ENCODE results near the gene TMEM258. TPM values are rescaled to one million over a fixed set of nuclear protein-coding genes. Genes with fewer than 3 reads are reported as not detected.

TMEM258 gene
- total RNA-seq, 1 donor from 2014 or later = 71.4 TPM

DNA sequence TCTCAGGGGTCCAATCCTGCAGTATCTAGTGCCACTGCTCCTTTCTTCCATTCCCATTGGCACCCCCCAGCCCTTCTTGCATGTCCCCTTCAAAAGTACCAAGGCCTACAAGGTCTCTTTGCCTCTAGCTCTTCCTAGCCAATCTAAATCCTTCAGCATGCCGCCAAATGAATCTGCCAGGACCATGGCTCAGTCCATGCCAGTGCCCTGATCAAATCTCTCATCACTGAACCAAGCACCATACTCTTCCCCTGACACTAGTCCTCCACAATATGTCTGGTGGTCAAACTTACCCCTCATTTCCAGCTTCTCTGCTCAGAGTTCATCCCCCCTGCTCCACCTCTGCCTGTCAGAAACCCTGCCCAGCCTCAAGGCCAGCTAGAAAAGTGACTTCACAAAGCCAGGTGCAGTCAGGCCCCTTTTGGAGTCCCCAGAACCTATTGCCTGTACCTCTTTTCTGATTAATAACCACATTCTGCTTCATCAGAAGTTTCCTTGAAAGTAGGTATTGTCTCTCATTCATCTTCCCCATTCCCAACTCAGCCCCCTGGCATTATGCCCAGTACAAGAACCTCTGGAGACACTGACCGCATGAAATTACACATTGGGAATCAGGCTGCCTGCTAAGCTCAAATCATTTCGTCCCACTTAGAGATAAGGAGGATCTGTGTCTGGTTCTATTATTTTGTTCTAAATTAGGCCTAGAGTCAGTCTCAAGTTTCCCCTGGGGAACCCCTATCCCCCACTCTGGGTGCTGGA lies 11.7 kb upstream of the TMEM258 start:
- H3K27me3 Mint-ChIP-seq (ENCODE audit: insufficient read depth, low read depth) = peaks cover 6% of the 10 kb centered on the region
- Histone ChIP-seq H3K4me2 (no peak overlapping the region), H2AFZ (replicated peaks) (no peak overlapping the region), H3K9me3 (ENCODE audit: low read depth) (no peaks in the 10 kb centered on the region), H3K79me2 (ENCODE audit: low read depth) (peaks cover 13% of the 10 kb centered on the region), H3K36me3 (peaks cover 4% of the 10 kb centered on the region), H3K9ac (no peak overlapping the region), H3K27ac (no peak overlapping the region), H3F3A (ENCODE audit: low read depth) (peaks cover 40% of the 10 kb centered on the region), H3K4me3 (no peak overlapping the region), H3K27me3 (no peaks in the 10 kb centered on the region), H4K20me1 (ENCODE audit: low read depth) (peaks cover 11% of the 10 kb centered on the region), H3K4me1 (no peaks in the 10 kb centered on the region)
- H3K9me3 Mint-ChIP-seq = no peaks in the 10 kb centered on the region
- H3K36me3 Mint-ChIP-seq = peaks cover 64% of the 10 kb centered on the region
- DNase-seq (ENCODE audit: low spot score) = no peak
- H3K4me1 Mint-ChIP-seq = no peaks in the 10 kb centered on the region
- no peak overlapping the region for H3K27ac Mint-ChIP-seq
- H3K4me3 Mint-ChIP-seq = no peak overlapping the region
- TF ChIP-seq, protein P1, sequence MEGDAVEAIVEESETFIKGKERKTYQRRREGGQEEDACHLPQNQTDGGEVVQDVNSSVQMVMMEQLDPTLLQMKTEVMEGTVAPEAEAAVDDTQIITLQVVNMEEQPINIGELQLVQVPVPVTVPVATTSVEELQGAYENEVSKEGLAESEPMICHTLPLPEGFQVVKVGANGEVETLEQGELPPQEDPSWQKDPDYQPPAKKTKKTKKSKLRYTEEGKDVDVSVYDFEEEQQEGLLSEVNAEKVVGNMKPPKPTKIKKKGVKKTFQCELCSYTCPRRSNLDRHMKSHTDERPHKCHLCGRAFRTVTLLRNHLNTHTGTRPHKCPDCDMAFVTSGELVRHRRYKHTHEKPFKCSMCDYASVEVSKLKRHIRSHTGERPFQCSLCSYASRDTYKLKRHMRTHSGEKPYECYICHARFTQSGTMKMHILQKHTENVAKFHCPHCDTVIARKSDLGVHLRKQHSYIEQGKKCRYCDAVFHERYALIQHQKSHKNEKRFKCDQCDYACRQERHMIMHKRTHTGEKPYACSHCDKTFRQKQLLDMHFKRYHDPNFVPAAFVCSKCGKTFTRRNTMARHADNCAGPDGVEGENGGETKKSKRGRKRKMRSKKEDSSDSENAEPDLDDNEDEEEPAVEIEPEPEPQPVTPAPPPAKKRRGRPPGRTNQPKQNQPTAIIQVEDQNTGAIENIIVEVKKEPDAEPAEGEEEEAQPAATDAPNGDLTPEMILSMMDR (IDR thresholded peaks at IDR 0.05) = no peak
- TF ChIP-seq EZH2 (IDR thresholded peaks at IDR 0.05) (no peak), EZH2phosphoT487 (IDR thresholded peaks at IDR 0.05) (no peak)

DNA sequence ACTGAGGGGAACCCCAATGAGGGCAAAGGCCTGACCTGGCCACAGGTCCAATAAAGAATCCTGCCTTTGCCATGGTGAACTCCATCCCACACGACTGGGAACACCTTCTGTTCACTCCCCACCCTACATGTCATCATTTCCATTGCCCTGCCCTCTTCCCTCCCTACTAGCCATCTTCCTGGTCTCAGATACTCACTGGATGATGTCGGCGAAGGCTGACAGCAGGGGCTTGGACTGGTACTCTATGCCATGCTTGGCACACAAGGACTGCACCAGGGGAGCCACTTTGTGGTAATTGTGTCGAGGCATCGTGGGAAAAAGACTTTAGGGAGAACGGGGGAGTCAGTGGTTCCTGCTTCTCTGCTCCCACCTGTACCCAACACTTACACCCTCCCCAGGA lies 10.2 kb upstream of the TMEM258 start:
- Mint-ChIP-seq H3K27ac (no peak overlapping the region), H3K9me3 (no peaks in the 10 kb centered on the region), H3K36me3 (peaks cover 60% of the 10 kb centered on the region), H3K4me1 (peaks cover 2% of the 10 kb centered on the region), H3K27me3 (ENCODE audit: insufficient read depth, low read depth) (peaks cover 10% of the 10 kb centered on the region), H3K4me3 (no peak overlapping the region)
- H3F3A ChIP-seq (ENCODE audit: low read depth) = peaks cover 47% of the 10 kb centered on the region
- no peak overlapping the region for H2AFZ ChIP-seq (replicated peaks)
- no peak for DNase-seq (ENCODE audit: low spot score)
- TF ChIP-seq, protein P1 (IDR thresholded peaks at IDR 0.05) = no peak
- TF ChIP-seq EZH2phosphoT487 (IDR thresholded peaks at IDR 0.05) (no peak), EZH2 (IDR thresholded peaks at IDR 0.05) (no peak)
- H3K27me3 ChIP-seq = no peaks in the 10 kb centered on the region
- no peak overlapping the region for H3K4me3 ChIP-seq
- no peaks in the 10 kb centered on the region for H3K9me3 ChIP-seq (ENCODE audit: low read depth)
- H3K4me1 ChIP-seq = no peaks in the 10 kb centered on the region
- H4K20me1 ChIP-seq (ENCODE audit: low read depth) = peaks cover 6% of the 10 kb centered on the region
- H3K27ac ChIP-seq = no peak overlapping the region
- no peak overlapping the region for H3K4me2 ChIP-seq
- H3K36me3 ChIP-seq = no peaks in the 10 kb centered on the region
- H3K79me2 ChIP-seq (ENCODE audit: low read depth) = peaks cover 25% of the 10 kb centered on the region
- no peak overlapping the region for H3K9ac ChIP-seq

DNA sequence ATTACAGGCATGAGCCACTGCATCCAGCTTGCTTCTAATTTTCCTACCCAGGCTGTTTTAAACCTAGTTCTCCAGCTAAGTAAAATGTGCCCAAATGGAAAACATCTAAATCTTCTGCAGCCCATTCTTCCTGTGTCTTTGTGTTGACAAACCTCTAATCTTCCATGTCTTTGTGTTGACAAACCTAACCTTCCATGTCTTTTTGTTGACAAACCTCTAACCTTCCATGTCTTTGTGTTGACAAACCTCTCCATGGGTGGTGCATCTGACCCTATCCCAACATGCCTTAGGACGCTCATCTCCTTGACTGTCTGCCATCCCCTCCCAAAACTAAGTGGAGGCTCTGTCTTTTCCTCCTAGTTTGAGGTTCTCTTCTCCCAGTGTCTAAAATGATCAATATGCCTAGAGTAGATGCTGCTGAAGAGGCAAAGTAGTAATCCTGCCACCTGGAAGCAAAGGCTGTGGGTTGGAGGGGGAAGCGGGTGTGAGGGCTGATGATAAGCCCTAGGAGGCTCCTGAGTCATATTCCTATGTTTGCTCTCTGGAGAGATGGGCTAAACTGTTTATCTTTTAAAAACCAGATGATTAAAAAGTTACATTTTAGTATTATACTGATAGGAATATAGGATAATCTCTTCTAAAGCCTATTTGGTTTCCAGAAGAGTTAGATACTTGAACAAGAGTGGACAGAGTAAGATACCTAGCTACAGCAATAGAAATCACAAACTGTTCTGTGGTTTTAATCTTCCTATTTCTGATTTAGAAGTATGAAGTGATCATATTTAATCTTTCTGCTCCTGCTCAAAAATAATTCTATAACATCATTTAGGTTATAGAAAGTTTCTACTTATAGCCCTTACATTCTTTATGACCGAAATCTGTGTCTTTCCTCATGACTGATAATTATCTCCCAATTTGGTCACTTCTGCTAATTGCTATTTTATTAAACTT lies 8.2 kb upstream of the TMEM258 start:
- H3K4me3 Mint-ChIP-seq = no peak overlapping the region
- peak overlapping the region; percentile 3 for H3K27ac ChIP-seq
- no peak overlapping the region for H3K4me3 ChIP-seq
- H3K9ac ChIP-seq = no peak overlapping the region
- peaks cover 10% of the 10 kb centered on the region for H3K27me3 Mint-ChIP-seq (ENCODE audit: insufficient read depth, low read depth)
- no peaks in the 10 kb centered on the region for H3K4me1 ChIP-seq
- H3K36me3 Mint-ChIP-seq = peaks cover 52% of the 10 kb centered on the region
- peaks cover 62% of the 10 kb centered on the region for H3F3A ChIP-seq (ENCODE audit: low read depth)
- peaks cover 12% of the 10 kb centered on the region for H4K20me1 ChIP-seq (ENCODE audit: low read depth)
- H3K9me3 Mint-ChIP-seq = no peaks in the 10 kb centered on the region
- no peak for DNase-seq (ENCODE audit: low spot score)
- H3K4me1 Mint-ChIP-seq = peaks cover 9% of the 10 kb centered on the region
- H3K36me3 ChIP-seq = no peaks in the 10 kb centered on the region
- H2AFZ ChIP-seq (replicated peaks) = no peak overlapping the region
- TF ChIP-seq, protein P1 (IDR thresholded peaks at IDR 0.05) = no peak
- no peak for TF ChIP-seq EZH2 (IDR thresholded peaks at IDR 0.05)
- no peak for TF ChIP-seq EZH2phosphoT487 (IDR thresholded peaks at IDR 0.05)
- H3K4me2 ChIP-seq = no peak overlapping the region
- no peaks in the 10 kb centered on the region for H3K9me3 ChIP-seq (ENCODE audit: low read depth)
- H3K79me2 ChIP-seq (ENCODE audit: low read depth) = peaks cover 44% of the 10 kb centered on the region
- H3K27ac Mint-ChIP-seq = no peak overlapping the region
- H3K27me3 ChIP-seq = no peaks in the 10 kb centered on the region

Data from neural progenitor cell (in vitro differentiated cells).